GM12878 (cell line): ENCODE data around the gene DIP2C. TPM values are rescaled to one million over a fixed set of nuclear protein-coding genes. Genes with fewer than 3 reads are reported as not detected.

ENCODE experiments used
- ATAC-seq: fragments of 200-7000 bp; cut with Tn5 transposase; 3 replicates; pipeline ENCODE4 v1.9.1; 2020; ENCODE audit warnings: mild to moderate bottlenecking, moderate library complexity
- BruUV-seq: library from RNA; stranded (reverse); fragments of 400-500 nt; replicated peaks from 2 replicates; lab custom pipeline; 2021; lab: Mats Ljungman, UMichigan
- CTCF ChIA-PET: fragments of 300-600 bp; sonication (Branson Sonifier 250); formaldehyde crosslinking; extraction: SDS; loops from one replicate; lab custom pipeline; 2021; ENCODE audit warnings: inconsistent platforms; lab: Yijun Ruan, JAX
- POLR2A ChIA-PET: fragments of 350-600 bp; formaldehyde crosslinking; extraction: SDS; loops from one replicate; lab custom pipeline; 2021; ENCODE audit warnings: inconsistent platforms; lab: Charles Lee
- RAD21 ChIA-PET: fragments of 300-600 bp; sonication (Branson Sonifier 250); formaldehyde crosslinking; loops from one replicate; lab custom pipeline; 2023; ENCODE audit warnings: antibody characterized with exemption; ENCODE audit not compliant: unreplicated experiment; lab: Charles Lee
- SMC1A ChIA-PET: fragments of 300-600 bp; sonication (Branson Sonifier 250); formaldehyde crosslinking; loops from one replicate; lab custom pipeline; 2023; ENCODE audit not compliant: unreplicated experiment, uncharacterized antibody; lab: Charles Lee
- DNase-seq: peaks from one replicate; pipeline ENCODE4 v3.0.0-alpha.2; 2011; ENCODE audit warnings: low read depth, low spot score
- FAIRE-seq: peaks from 3 replicates; lab custom pipeline; 2011; peaks lifted over from hg19 to GRCh38; lab: Jason Lieb, UNC
- H2AFZ ChIP-seq: 2 replicates; pipeline ENCODE4 v1.6.0; 2011; ENCODE audit warnings: low read depth, low read length, control low read depth; ENCODE audit not compliant: control insufficient read depth
- H3K27ac ChIP-seq: 2 replicates; pipeline ENCODE4 v1.5.1; 2011; ENCODE audit warnings: control low read depth; ENCODE audit not compliant: control insufficient read depth, insufficient read depth
- H3K27me3 ChIP-seq, 2 experiments: replicated peaks in 1 of 2; 2 replicates each; pipeline versions ENCODE4 v1.6.0 to v1.6.1; 2011; ENCODE audit warnings: low read length in 1 of 2; ENCODE audit not compliant: control insufficient read depth in 2 of 2, insufficient read depth in 2 of 2
- H3K36me3 ChIP-seq, 2 experiments: 2 replicates each; pipeline ENCODE4 v1.5.1; 2011; ENCODE audit warnings: low read length in 1 of 2; ENCODE audit not compliant: control insufficient read depth in 2 of 2, insufficient read depth in 2 of 2
- H3K4me1 ChIP-seq: 2 replicates; pipeline ENCODE4 v1.6.1; 2011; ENCODE audit warnings: mild to moderate bottlenecking, low read length, moderate library complexity, mixed read lengths; ENCODE audit not compliant: control insufficient read depth, insufficient read depth
- H3K4me2 ChIP-seq: 2 replicates; pipeline ENCODE4 v1.6.0; 2011; ENCODE audit warnings: control low read depth; ENCODE audit not compliant: control insufficient read depth, insufficient read depth
- H3K4me3 ChIP-seq: fragments of 200-600 bp; sonication (generic); 2 replicates; pipeline ENCODE4 v1.5.1; 2016
- H3K79me2 ChIP-seq: 2 replicates; pipeline ENCODE4 v1.6.0; 2011; ENCODE audit warnings: low read length; ENCODE audit not compliant: control insufficient read depth, insufficient read depth
- H3K9ac ChIP-seq: 2 replicates; pipeline ENCODE4 v1.8.0; 2011; ENCODE audit warnings: low read length, control low read depth, mixed read lengths; ENCODE audit not compliant: control insufficient read depth, insufficient read depth
- H3K9me3 ChIP-seq: replicated peaks from 3 replicates; pipeline ENCODE4 v1.5.1; 2011; ENCODE audit warnings: mild to moderate bottlenecking, low read length; ENCODE audit not compliant: control insufficient read depth, insufficient read depth
- H4K20me1 ChIP-seq: 2 replicates; pipeline ENCODE4 v1.6.0; 2011; ENCODE audit not compliant: control insufficient read depth, insufficient read depth
- CTCF ChIP-seq, 3 experiments: IDR thresholded peaks in 2 of 3; conservative IDR thresholded peaks in 1 of 3; 2 replicates each; pipeline ENCODE4 v1.5.1; 2011; ENCODE audit warnings: low read depth in 3 of 3, low read length in 3 of 3, mild to moderate bottlenecking in 3 of 3, control low read depth in 2 of 3, moderate library complexity in 2 of 3, inconsistent platforms in 1 of 3, mixed read lengths in 1 of 3; ENCODE audit not compliant: control insufficient read depth in 2 of 3, insufficient read depth in 1 of 3; ENCODE audit errors: extremely low read depth in 1 of 3
- RAD21 ChIP-seq: IDR thresholded peaks from 2 replicates; pipeline ENCODE4 v1.6.1; 2011; ENCODE audit warnings: mild to moderate bottlenecking, low read depth, low read length, moderate library complexity; ENCODE audit not compliant: insufficient read depth
- SREBF2 ChIP-seq: IDR thresholded peaks from 2 replicates; pipeline ENCODE4 v1.6.1; 2012; ENCODE audit warnings: mild to moderate bottlenecking, low read length
- WGBS: methylation state at CpG from one replicate; pipeline ENCODE4 v1.1.6; 2016; ENCODE audit warnings: low lambda C conversion rate; ENCODE audit not compliant: insufficient replicate concordance, insufficient coverage; ENCODE audit errors: missing lambda C conversion rate; 5-methylcytosine and 5-hydroxymethylcytosine counted together
- in situ Hi-C: fragments of 300-500 bp; cut with MboI; formaldehyde crosslinking; loops from 9 replicates; pipeline ENCODE4 v1.14.3; 2018; ENCODE audit warnings: mixed read lengths
- intact Hi-C: fragments of 100-400 bp; cut with micrococcal nuclease; formaldehyde crosslinking; loops from one replicate; pipeline ENCODE4 v1.14.2; 2022; ENCODE audit not compliant: unreplicated experiment
- polyA plus RNA-seq, 11 experiments: library from polyadenylated mRNA; depleted of rRNA in 4 of 11; unstranded in 6 of 11; stranded (reverse) in 5 of 11; fragments of >200 nt; fragmentation: Nextera tagmentation in 4 of 11; fragmentation: Illumina TruSeq in 1 of 11; extraction: Ambion mirVana in 4 of 11; extraction: Trizol in 1 of 11; gene quantifications; 1 replicate in 1 of 11; 2 replicates in 10 of 11; pipeline versions ENCODE4 v1.2.1 to v1.2.3, GENCODE V29; 2011 to 2016; ENCODE audit warnings: inconsistent platforms in 2 of 11, missing spikeins in 2 of 11, low read depth in 1 of 11
- total RNA-seq, 4 experiments: library from RNA; depleted of rRNA in 3 of 4; stranded (reverse); fragments of >200 nt in 3 of 4; fragmentation: Illumina TruSeq in 1 of 4; extraction: Trizol in 1 of 4; gene quantifications; 2 replicates each; pipeline versions ENCODE4 v1.2.1 to v1.2.3, GENCODE V29; 2013 to 2021
- TF ChIP-seq, protein P1 (sequence below): fragments of 450-650 bp; IDR thresholded peaks from 2 replicates; pipeline ENCODE4 v1.6.1; 2018; ENCODE audit warnings: mild to moderate bottlenecking, low read depth, moderate library complexity; ENCODE audit not compliant: partially characterized antibody

DIP2C gene
- total and polyA plus RNA-seq, 10 of the 15 experiments (the other 5 are each of a cell fraction or from before 2014, with no cell fraction given) = 0.01 to 0.10 (median 0.06) TPM

DNA sequence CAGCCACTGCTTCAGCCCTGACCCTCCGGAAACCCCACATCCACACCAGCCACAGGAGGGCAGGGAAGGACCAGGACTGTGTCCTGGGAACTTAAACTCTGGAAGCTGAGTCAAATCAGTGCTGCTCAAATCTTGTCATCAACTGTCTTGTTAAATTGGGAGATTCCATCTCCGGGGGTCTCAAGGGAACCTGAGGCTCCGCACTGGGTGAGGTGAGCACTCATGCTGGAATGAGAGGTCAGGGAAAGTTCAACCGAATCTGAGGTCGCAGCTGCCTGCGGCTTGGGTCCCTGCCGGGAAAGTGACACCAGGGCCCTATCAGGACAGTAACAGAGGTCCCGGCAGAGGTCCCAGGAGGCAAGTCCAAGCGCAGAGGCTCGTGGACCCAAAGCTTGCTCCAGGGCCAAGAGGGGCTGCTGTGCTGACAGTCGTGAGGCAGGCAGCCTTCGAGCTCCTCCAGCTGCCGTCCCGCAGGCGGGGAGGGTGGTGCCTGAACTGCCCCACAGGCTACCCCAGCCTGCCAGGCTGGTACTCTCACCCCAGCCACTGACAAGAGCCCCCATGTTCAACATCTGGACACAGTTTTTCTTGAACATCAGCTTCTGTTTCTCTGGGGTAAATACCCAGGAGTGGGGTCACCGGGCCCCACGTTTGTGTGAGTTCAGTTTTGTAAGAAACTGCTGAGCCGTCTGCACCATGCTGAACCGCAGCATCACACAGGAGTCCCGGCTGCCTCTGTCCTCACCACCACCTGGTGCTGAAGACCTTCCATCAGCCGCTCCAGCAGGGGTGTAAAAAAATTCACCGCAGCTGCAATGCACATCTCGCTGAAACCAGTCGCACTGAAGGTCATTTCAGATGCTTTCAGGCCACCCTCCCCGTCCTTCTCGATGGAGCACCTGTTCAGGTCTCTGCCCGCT, 101.0 kb downstream of the DIP2C start:
- ATAC-seq (no peak), DNase-seq (no peak), FAIRE-seq (no peak)
- H3K36me3 ChIP-seq = no peaks in the 10 kb centered on the region
- SMC1A ChIA-PET = no interaction called here
- H3K27ac ChIP-seq = no peak overlapping the region
- H4K20me1 ChIP-seq = no peaks in the 10 kb centered on the region
- H3K27me3 ChIP-seq = no peaks in the 10 kb centered on the region; a peak in 1 of 4 replicates
- H3K9ac ChIP-seq = no peak overlapping the region
- H3K4me3 ChIP-seq = no peak overlapping the region
- peak in 1 of 3 experiments; percentile 3; a peak in 1 of 6 replicates for TF ChIP-seq CTCF (IDR thresholded peaks at IDR 0.05 in 2 of 3, conservative IDR thresholded peaks at IDR 0.05 in 1 of 3; ENCODE audit: control insufficient read depth in 2 of 3, extremely low read depth in 1 of 3, insufficient read depth in 1 of 3, low read depth in 3 of 3, low read length in 3 of 3)
- TF ChIP-seq, protein P1, sequence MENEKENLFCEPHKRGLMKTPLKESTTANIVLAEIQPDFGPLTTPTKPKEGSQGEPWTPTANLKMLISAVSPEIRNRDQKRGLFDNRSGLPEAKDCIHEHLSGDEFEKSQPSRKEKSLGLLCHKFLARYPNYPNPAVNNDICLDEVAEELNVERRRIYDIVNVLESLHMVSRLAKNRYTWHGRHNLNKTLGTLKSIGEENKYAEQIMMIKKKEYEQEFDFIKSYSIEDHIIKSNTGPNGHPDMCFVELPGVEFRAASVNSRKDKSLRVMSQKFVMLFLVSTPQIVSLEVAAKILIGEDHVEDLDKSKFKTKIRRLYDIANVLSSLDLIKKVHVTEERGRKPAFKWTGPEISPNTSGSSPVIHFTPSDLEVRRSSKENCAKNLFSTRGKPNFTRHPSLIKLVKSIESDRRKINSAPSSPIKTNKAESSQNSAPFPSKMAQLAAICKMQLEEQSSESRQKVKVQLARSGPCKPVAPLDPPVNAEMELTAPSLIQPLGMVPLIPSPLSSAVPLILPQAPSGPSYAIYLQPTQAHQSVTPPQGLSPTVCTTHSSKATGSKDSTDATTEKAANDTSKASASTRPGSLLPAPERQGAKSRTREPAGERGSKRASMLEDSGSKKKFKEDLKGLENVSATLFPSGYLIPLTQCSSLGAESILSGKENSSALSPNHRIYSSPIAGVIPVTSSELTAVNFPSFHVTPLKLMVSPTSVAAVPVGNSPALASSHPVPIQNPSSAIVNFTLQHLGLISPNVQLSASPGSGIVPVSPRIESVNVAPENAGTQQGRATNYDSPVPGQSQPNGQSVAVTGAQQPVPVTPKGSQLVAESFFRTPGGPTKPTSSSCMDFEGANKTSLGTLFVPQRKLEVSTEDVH = no peak
- TF ChIP-seq SREBF2 = no peak
- TF ChIP-seq RAD21 = 0 out of 2 replicates have a peak, but pooled peaks have one; percentile 6
- TF ChIP-seq, all 136 proteins: peak for 2
- in situ Hi-C loops (no loop called here), intact Hi-C loops (no loop called here)
- no peaks in the 10 kb centered on the region for H3K79me2 ChIP-seq
- no peak overlapping the region for H2AFZ ChIP-seq
- ChIA-PET POLR2A (no interaction called here), CTCF (no interaction called here), RAD21 (no interaction called here)
- no peak overlapping the region for H3K4me2 ChIP-seq
- BruUV-seq = no TSS peak
- no peaks in the 10 kb centered on the region for H3K4me1 ChIP-seq
- 53% methylated on average over 27 of the region's 27 CpGs for WGBS
- H3K9me3 ChIP-seq = no peaks in the 10 kb centered on the region
